Liver (tissue), 9 donors: ENCODE measurements around the gene LINC01488. TPM values are rescaled to one million over a fixed set of nuclear protein-coding genes. Genes with fewer than 3 reads are reported as not detected.

ENCODE experiments used
- DNase-seq: peaks from one replicate; pipeline ENCODE4 v3.0.0-alpha.2; 2017; ENCODE audit warnings: low spot score
- H3K27ac ChIP-seq, 2 donors: one replicate each; pipeline ENCODE4 v1.7.0; 2013; ENCODE audit warnings: inconsistent platforms in 2 of 2, low read length in 2 of 2, control low read depth in 1 of 2, low read depth in 1 of 2, mild to moderate bottlenecking in 1 of 2
- H3K27me3 ChIP-seq, 4 donors: one replicate each; pipeline versions ENCODE4 v1.6.1 to v1.7.0; 2013; ENCODE audit warnings: low read length in 3 of 4, inconsistent platforms in 1 of 4, mild to moderate bottlenecking in 1 of 4, moderate library complexity in 1 of 4; ENCODE audit not compliant: control insufficient read depth in 4 of 4, insufficient read depth in 4 of 4
- H3K36me3 ChIP-seq, 4 donors: one replicate each; pipeline versions ENCODE4 v1.6.1 to v1.7.0; 2013; ENCODE audit warnings: low read length in 3 of 4, mild to moderate bottlenecking in 3 of 4, low read depth in 1 of 4, moderate library complexity in 1 of 4; ENCODE audit not compliant: control insufficient read depth in 4 of 4, insufficient read depth in 3 of 4
- H3K4me1 ChIP-seq, 4 donors: one replicate each; pipeline versions ENCODE4 v1.6.1 to v1.7.0; 2013; ENCODE audit warnings: low read length in 3 of 4, mild to moderate bottlenecking in 3 of 4, moderate library complexity in 1 of 4; ENCODE audit not compliant: control insufficient read depth in 4 of 4, insufficient read depth in 4 of 4
- H3K4me3 ChIP-seq, 3 donors: one replicate each; pipeline versions ENCODE4 v1.6.1 to v1.7.0; 2013; ENCODE audit warnings: low read length in 3 of 3, control low read depth in 1 of 3, low read depth in 1 of 3, mild to moderate bottlenecking in 1 of 3
- H3K9ac ChIP-seq, 2 donors: one replicate each; pipeline ENCODE4 v1.7.0; 2013; ENCODE audit warnings: low read length in 2 of 2, mild to moderate bottlenecking in 2 of 2, moderate library complexity in 2 of 2, control low read depth in 1 of 2, low read depth in 1 of 2
- H3K9me3 ChIP-seq, 4 donors: one replicate each; pipeline versions ENCODE4 v1.6.1 to v1.7.0; 2013; ENCODE audit warnings: low read length in 3 of 4; ENCODE audit not compliant: control insufficient read depth in 4 of 4
- ATF3 ChIP-seq: IDR thresholded peaks from 2 replicates; pipeline ENCODE4 v1.6.1; 2016; ENCODE audit warnings: antibody characterized with exemption
- CTCF ChIP-seq: fragments of 150-350 bp; IDR thresholded peaks from 2 replicates; pipeline ENCODE4 v1.5.1; 2017; ENCODE audit warnings: improper control_type of control experiment, low read depth, low read length; ENCODE audit not compliant: missing input control
- EGR1 ChIP-seq, 2 donors: IDR thresholded peaks; 2 replicates each; pipeline ENCODE4 v1.6.1; 2016 to 2018; ENCODE audit warnings: antibody characterized with exemption in 2 of 2, low read depth in 2 of 2
- GABPA ChIP-seq, 2 donors: IDR thresholded peaks in 1 of 2; conservative IDR thresholded peaks in 1 of 2; 2 replicates each; pipeline ENCODE4 v1.6.1; 2016; ENCODE audit warnings: antibody characterized with exemption in 2 of 2, mild to moderate bottlenecking in 1 of 2, moderate library complexity in 1 of 2
- JUND ChIP-seq, 2 donors: IDR thresholded peaks; 2 replicates each; pipeline ENCODE4 v1.6.1; 2016; ENCODE audit warnings: antibody characterized with exemption in 2 of 2
- MAX ChIP-seq: IDR thresholded peaks from 2 replicates; pipeline ENCODE4 v1.6.1; 2016; ENCODE audit warnings: antibody characterized with exemption
- NR2F2 ChIP-seq: IDR thresholded peaks from 2 replicates; pipeline ENCODE4 v1.6.1; 2016; ENCODE audit warnings: antibody characterized with exemption
- RAD21 ChIP-seq, 2 donors: IDR thresholded peaks; 2 replicates each; pipeline ENCODE4 v1.6.1; 2016; ENCODE audit warnings: antibody characterized with exemption in 2 of 2, mild to moderate bottlenecking in 2 of 2
- REST ChIP-seq: IDR thresholded peaks from 2 replicates; pipeline ENCODE4 v1.6.1; 2016; ENCODE audit warnings: antibody characterized with exemption, mild to moderate bottlenecking
- RXRA ChIP-seq, 2 donors: IDR thresholded peaks; 2 replicates each; pipeline ENCODE4 v1.6.1; 2017 to 2018; ENCODE audit warnings: antibody characterized with exemption in 2 of 2, mild to moderate bottlenecking in 1 of 2
- SP1 ChIP-seq: IDR thresholded peaks from 2 replicates; pipeline ENCODE4 v1.6.1; 2018; ENCODE audit warnings: antibody characterized with exemption, mild to moderate bottlenecking
- TAF1 ChIP-seq: conservative IDR thresholded peaks from 2 replicates; pipeline ENCODE4 v1.6.1; 2016; ENCODE audit warnings: antibody characterized with exemption, mild to moderate bottlenecking
- YY1 ChIP-seq: IDR thresholded peaks from 2 replicates; pipeline ENCODE4 v1.6.1; 2016; ENCODE audit warnings: antibody characterized with exemption, mild to moderate bottlenecking
- ZBTB33 ChIP-seq: IDR thresholded peaks from 2 replicates; pipeline ENCODE4 v1.6.1; 2016; ENCODE audit warnings: antibody characterized with exemption
- WGBS: extraction: QIAGEN DNeasy Blood & Tissue Kit; methylation state at CpG from one replicate; pipeline ENCODE4 v1.1.7; 2013; 5-methylcytosine and 5-hydroxymethylcytosine counted together
- polyA plus RNA-seq, 2 donors: library from polyadenylated mRNA; stranded (reverse) in 1 of 2; unstranded in 1 of 2; fragments of 200-250 nt in 1 of 2; fragments of >200 nt in 1 of 2; fragmentation: Nextera tagmentation in 1 of 2; extraction: Ambion mirVana in 1 of 2; gene quantifications; one replicate each; pipeline versions ENCODE4 v1.2.1 to v1.2.3, GENCODE V29; 2013 to 2015
- total RNA-seq, 2 donors: library from RNA; depleted of rRNA; stranded (reverse); fragments of >200 nt; gene quantifications; one replicate each; pipeline ENCODE4 v1.2.3, GENCODE V29; 2014
- donor health status: healthy.
- donor health status: healthy.
- donor health status: healthy.
- donor health status: healthy.
- donor health status: healthy.

The LINC01488 gene
- total and polyA plus RNA-seq, 4 donors = 0.05 to 2.3 (median 0.60) TPM

- Histone ChIP-seq H3K27me3 (no peaks in the 10 kb centered on the region), H3K36me3 (no peaks in the 10 kb centered on the region), H3K4me3 (no peak overlapping the region), H3K9ac (no peak overlapping the region), H3K9me3 (peaks cover 0 to 7% (median 2%) of the 10 kb centered on the region in 4 donors), H3K4me1 (no peaks in the 10 kb centered on the region), H3K27ac (no peak overlapping the region)
- no peak for DNase-seq
- WGBS = 94% methylated on average over 4 of the region's 4 CpGs
- TF ChIP-seq GABPA (IDR thresholded peaks at IDR 0.05 in 1 of 2, conservative IDR thresholded peaks at IDR 0.05 in 1 of 2) (no peak), NR2F2 (no peak), REST (no peak), SP1 (no peak), RXRA (IDR thresholded peaks at IDR 0.05) (no peak), RAD21 (IDR thresholded peaks at IDR 0.05) (no peak), ATF3 (no peak), EGR1 (IDR thresholded peaks at IDR 0.05; ENCODE audit: low read depth in 2 of 2) (no peak)
These were observed 25.5 kb upstream of the LINC01488 start for GRCh38 chr11:69455969-69456368.

- no peak overlapping the region for H3K27ac ChIP-seq
- no peaks in the 10 kb centered on the region for H3K27me3 ChIP-seq
- H3K4me1 ChIP-seq = no peaks in the 10 kb centered on the region
- no peak for TF ChIP-seq RXRA (IDR thresholded peaks at IDR 0.05)
- TF ChIP-seq TAF1 = no peak
- no peak for TF ChIP-seq NR2F2
- H3K4me3 ChIP-seq = no peak overlapping the region
- WGBS = 87% methylated on average over 4 of the region's 4 CpGs
- DNase-seq = no peak
- no peaks in the 10 kb centered on the region for H3K36me3 ChIP-seq
- H3K9ac ChIP-seq = no peak overlapping the region
- H3K9me3 ChIP-seq = peaks cover 0 to 7% (median 4%) of the 10 kb centered on the region in 4 donors
These were observed 24.8 kb upstream of the LINC01488 start for GRCh38 chr11:69456712-69457111.

GRCh38 chr11:69459848-69460539 is 21.5 kb upstream of the LINC01488 start:
- H3K4me1 ChIP-seq = no peaks in the 10 kb centered on the region
- no peaks in the 10 kb centered on the region for H3K27me3 ChIP-seq
- H3K27ac ChIP-seq = no peak overlapping the region
- H3K4me3 ChIP-seq = no peak overlapping the region
- H3K9ac ChIP-seq = no peak overlapping the region
- WGBS = 82% methylated on average over 1 of the region's 1 CpG
- DNase-seq = no peak
- peaks cover 0 to 7% (median 4%) of the 10 kb centered on the region in 4 donors for H3K9me3 ChIP-seq
- H3K36me3 ChIP-seq = no peaks in the 10 kb centered on the region
- TF ChIP-seq YY1 (no peak), MAX (no peak), GABPA (IDR thresholded peaks at IDR 0.05 in 1 of 2, conservative IDR thresholded peaks at IDR 0.05 in 1 of 2) (no peak), TAF1 (no peak), JUND (IDR thresholded peaks at IDR 0.05) (no peak), EGR1 (IDR thresholded peaks at IDR 0.05; ENCODE audit: low read depth in 2 of 2) (no peak), CTCF (no peak), REST (no peak), RXRA (IDR thresholded peaks at IDR 0.05) (no peak), ZBTB33 (no peak)
